ENCODE data around the gene EDNRB. TPM values are rescaled to one million over a fixed set of nuclear protein-coding genes. Genes with fewer than 3 reads are reported as not detected.
"Not testable (repeated sequence)": the region's sequence is repeated elsewhere in the genome, so short reads cannot be mapped to it uniquely, and the experiment has no call there.

EDNRB gene
- total RNA-seq, 4 donors from 2014 or later: 15.9 to 36.3 (median 20.4) TPM

- H3K4me3 ChIP-seq (ENCODE audit: low read depth, poor library complexity, severe bottlenecking): no peak overlapping the region
- intact Hi-C loops (cut with DNase I; ENCODE audit: low total_unique reads): no loop called here
- DNase-seq (ENCODE audit: low spot score in 2 of 2): no peak
- TF ChIP-seq POLR2A (IDR thresholded peaks at IDR 0.05): no peak
- TF ChIP-seq CTCF (IDR thresholded peaks at IDR 0.05): no peak
Observed at GRCh38 chr13:77857531-77858209, 61.0 kb downstream of the EDNRB start.

GRCh38 chr13:77853703-77854102 is 64.9 kb downstream of the EDNRB start:
- H3K4me3 ChIP-seq (ENCODE audit: low read depth, poor library complexity, severe bottlenecking): no peak overlapping the region
- no peak for TF ChIP-seq POLR2A (IDR thresholded peaks at IDR 0.05)
- TF ChIP-seq CTCF (IDR thresholded peaks at IDR 0.05): no peak
- intact Hi-C loops (cut with DNase I; ENCODE audit: low total_unique reads): no loop called here
- WGBS, 2 donors: 40 to 46% methylated on average over 4 of the region's 4 CpGs
- no peak for DNase-seq (ENCODE audit: low spot score in 2 of 2)

GRCh38 chr13:77848050-77848449 is 70.6 kb downstream of the EDNRB start:
- H3K4me3 ChIP-seq (ENCODE audit: low read depth, poor library complexity, severe bottlenecking); DNase-seq (ENCODE audit: low spot score in 2 of 2); intact Hi-C loops (cut with DNase I; ENCODE audit: low total_unique reads): not testable (repeated sequence)
- 94 to 95% methylated on average over 4 of the region's 4 CpGs for WGBS, 2 donors

- 88 to 89% methylated on average over 1 of the region's 1 CpG for WGBS, 2 donors
- intact Hi-C loops (cut with DNase I; ENCODE audit: low total_unique reads): no loop called here
- TF ChIP-seq POLR2A (IDR thresholded peaks at IDR 0.05) (no peak), CTCF (IDR thresholded peaks at IDR 0.05) (no peak)
- H3K4me3 ChIP-seq (ENCODE audit: low read depth, poor library complexity, severe bottlenecking): no peak overlapping the region
- no peak for DNase-seq (ENCODE audit: low spot score in 2 of 2)
Observed at GRCh38 chr13:77846173-77846572, 72.5 kb downstream of the EDNRB start.

Other genes starting within 250 kb of the EDNRB start
- gene SLAIN1, start 221.1 kb downstream of the EDNRB start, total RNA-seq: 1 to 10 TPM; 3.0 to 7.5 (median 4.4) TPM

Data from lower leg skin (tissue), 4 donors.